DOHH2 (cell line): ENCODE measurements around the gene CALHM1.

Experiments
- EZH2phosphoT487 ChIP-seq: fragments of 200-600 bp; sonication (generic); IDR thresholded peaks from 2 replicates; pipeline ENCODE4 v1.6.1; 2017; ENCODE audit warnings: borderline replicate concordance, mild to moderate bottlenecking, antibody characterized with exemption, low read length, moderate library complexity, mixed read lengths
- TF ChIP-seq, protein P1 (sequence below): fragments of 200-600 bp; sonication (generic); IDR thresholded peaks from one replicate; pipeline ENCODE4 v1.5.1; 2014; ENCODE audit warnings: antibody characterized with exemption, mild to moderate bottlenecking, low read depth, low read length; ENCODE audit not compliant: poor library complexity, severe bottlenecking

DNA sequence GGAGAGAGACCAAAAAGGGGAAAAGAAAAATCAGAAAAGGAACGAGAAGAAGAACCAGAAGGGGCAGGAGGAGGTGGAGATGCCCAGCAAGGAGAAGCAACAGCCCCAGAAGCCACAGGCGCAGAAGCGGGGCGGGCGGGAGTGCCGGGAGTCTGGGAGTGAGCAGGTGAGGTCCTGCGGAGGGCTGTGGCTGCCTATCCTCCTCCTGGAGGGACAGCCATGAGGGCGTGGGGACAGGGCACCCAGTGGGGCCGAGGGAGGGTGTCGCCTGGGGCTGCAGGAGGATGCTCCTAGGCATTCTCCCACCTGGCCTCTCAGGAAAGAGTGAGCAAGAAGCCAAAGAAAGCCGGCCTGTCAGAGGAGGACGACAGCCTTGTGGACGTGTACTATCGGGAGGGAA lies 18.3 kb downstream of the CALHM1 start:
- TF ChIP-seq, protein P1, sequence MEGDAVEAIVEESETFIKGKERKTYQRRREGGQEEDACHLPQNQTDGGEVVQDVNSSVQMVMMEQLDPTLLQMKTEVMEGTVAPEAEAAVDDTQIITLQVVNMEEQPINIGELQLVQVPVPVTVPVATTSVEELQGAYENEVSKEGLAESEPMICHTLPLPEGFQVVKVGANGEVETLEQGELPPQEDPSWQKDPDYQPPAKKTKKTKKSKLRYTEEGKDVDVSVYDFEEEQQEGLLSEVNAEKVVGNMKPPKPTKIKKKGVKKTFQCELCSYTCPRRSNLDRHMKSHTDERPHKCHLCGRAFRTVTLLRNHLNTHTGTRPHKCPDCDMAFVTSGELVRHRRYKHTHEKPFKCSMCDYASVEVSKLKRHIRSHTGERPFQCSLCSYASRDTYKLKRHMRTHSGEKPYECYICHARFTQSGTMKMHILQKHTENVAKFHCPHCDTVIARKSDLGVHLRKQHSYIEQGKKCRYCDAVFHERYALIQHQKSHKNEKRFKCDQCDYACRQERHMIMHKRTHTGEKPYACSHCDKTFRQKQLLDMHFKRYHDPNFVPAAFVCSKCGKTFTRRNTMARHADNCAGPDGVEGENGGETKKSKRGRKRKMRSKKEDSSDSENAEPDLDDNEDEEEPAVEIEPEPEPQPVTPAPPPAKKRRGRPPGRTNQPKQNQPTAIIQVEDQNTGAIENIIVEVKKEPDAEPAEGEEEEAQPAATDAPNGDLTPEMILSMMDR = no peak
- no peak for TF ChIP-seq EZH2phosphoT487
